Measurements from ENCODE around the gene HES7.

DNA sequence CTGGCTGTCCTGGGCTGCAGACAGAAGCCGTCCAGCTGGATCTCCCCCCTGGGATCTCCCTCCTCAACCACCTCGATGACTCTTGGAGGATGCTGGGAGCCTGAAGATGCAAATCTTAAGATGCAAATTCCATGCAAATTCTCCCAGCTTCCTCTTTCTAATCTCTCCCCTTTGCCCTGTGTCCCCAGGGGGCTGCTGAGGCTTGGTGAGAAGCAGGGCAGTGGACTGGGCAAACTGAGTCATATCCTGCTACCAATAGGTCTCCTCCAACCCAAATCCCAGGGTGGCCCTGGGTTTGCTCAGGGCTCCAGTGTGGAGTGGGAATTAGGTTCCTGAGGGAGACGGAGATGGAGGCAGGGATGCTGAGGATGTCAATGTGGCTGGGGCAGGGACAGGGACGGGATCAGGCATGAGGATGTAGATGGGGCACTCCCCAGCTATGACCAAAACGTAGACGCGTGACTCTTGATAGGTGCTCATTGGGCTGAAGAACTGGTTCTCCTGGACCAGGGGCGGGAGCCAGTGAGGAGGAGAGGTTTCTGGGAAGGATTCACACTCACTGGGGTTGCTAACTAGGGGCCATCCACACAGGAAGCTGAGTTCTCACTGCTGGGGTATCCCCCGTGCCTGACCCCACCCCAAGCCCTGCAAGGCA, 32.7 kb downstream of the HES7 start:
- TF ChIP-seq POLR2A (IDR thresholded peaks at IDR 0.05) = no peak
- TF ChIP-seq, protein P1, sequence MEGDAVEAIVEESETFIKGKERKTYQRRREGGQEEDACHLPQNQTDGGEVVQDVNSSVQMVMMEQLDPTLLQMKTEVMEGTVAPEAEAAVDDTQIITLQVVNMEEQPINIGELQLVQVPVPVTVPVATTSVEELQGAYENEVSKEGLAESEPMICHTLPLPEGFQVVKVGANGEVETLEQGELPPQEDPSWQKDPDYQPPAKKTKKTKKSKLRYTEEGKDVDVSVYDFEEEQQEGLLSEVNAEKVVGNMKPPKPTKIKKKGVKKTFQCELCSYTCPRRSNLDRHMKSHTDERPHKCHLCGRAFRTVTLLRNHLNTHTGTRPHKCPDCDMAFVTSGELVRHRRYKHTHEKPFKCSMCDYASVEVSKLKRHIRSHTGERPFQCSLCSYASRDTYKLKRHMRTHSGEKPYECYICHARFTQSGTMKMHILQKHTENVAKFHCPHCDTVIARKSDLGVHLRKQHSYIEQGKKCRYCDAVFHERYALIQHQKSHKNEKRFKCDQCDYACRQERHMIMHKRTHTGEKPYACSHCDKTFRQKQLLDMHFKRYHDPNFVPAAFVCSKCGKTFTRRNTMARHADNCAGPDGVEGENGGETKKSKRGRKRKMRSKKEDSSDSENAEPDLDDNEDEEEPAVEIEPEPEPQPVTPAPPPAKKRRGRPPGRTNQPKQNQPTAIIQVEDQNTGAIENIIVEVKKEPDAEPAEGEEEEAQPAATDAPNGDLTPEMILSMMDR (IDR thresholded peaks at IDR 0.05) = no peak
